Endothelial cell of umbilical vein (primary cell): ENCODE data around the gene WNT7B. TPM values are rescaled to one million over a fixed set of nuclear protein-coding genes. Genes with fewer than 3 reads are reported as not detected.

Source experiments
- BruUV-seq: library from RNA; stranded (reverse); fragments of 400-500 nt; replicated peaks from 2 replicates; lab custom pipeline; 2021; lab: Mats Ljungman, UMichigan
- CTCF ChIA-PET: fragments of 300-600, 350-600 bp; sonication (Branson Sonifier 250); formaldehyde crosslinking; loops from one replicate; lab custom pipeline; 2021; ENCODE audit warnings: antibody characterized with exemption, inconsistent platforms; lab: Charles Lee
- POLR2A ChIA-PET: fragments of 300-600, 350-600 bp; sonication (Branson Sonifier 250); formaldehyde crosslinking; loops from one replicate; lab custom pipeline; 2021; ENCODE audit warnings: antibody characterized with exemption, inconsistent platforms; lab: Charles Lee
- DNase-seq: peaks from one replicate; pipeline ENCODE4 v3.0.0-alpha.2; 2011; ENCODE audit warnings: low read depth, low spot score
- FAIRE-seq: peaks from 2 replicates; lab custom pipeline; 2011; peaks lifted over from hg19 to GRCh38; lab: Jason Lieb, UNC
- H2AFZ ChIP-seq: 2 replicates; pipeline ENCODE4 v1.6.0; 2012; ENCODE audit warnings: low read depth, low read length, control low read depth, inconsistent platforms
- H3K27ac ChIP-seq: 2 replicates; pipeline ENCODE4 v1.5.1; 2011; ENCODE audit warnings: low read depth, mild to moderate bottlenecking, control low read depth, low read length, moderate library complexity; ENCODE audit not compliant: insufficient read depth
- H3K27me3 ChIP-seq, 2 experiments: 2 replicates each; pipeline versions ENCODE4 v1.6.0 to v1.6.1; 2011; ENCODE audit warnings: low read length in 2 of 2, mixed read lengths in 1 of 2; ENCODE audit not compliant: control insufficient read depth in 2 of 2, insufficient read depth in 2 of 2
- H3K36me3 ChIP-seq, 2 experiments: 2 replicates in 1 of 2; 3 replicates in 1 of 2; pipeline ENCODE4 v1.5.1; 2011; ENCODE audit warnings: low read length in 2 of 2, mild to moderate bottlenecking in 1 of 2, moderate library complexity in 1 of 2; ENCODE audit not compliant: control insufficient read depth in 2 of 2, insufficient read depth in 2 of 2; ENCODE audit errors: extremely low read depth in 1 of 2
- H3K4me1 ChIP-seq: 3 replicates; pipeline ENCODE4 v1.5.1; 2011; ENCODE audit warnings: mild to moderate bottlenecking, low read length; ENCODE audit not compliant: control insufficient read depth, insufficient read depth; ENCODE audit errors: extremely low read depth
- H3K4me2 ChIP-seq: 2 replicates; pipeline ENCODE4 v1.6.1; 2011; ENCODE audit warnings: low read length, control low read depth, mixed read lengths; ENCODE audit not compliant: insufficient read depth
- H3K4me3 ChIP-seq, 3 experiments: fragments of 200-600 bp in 1 of 3; sonication (generic), shearing (Covaris generic) in 1 of 3; replicated peaks in 1 of 3; 2 replicates each; pipeline ENCODE4 v1.5.1; 2011 to 2016; ENCODE audit warnings: control low read depth in 3 of 3, low read length in 3 of 3, mild to moderate bottlenecking in 2 of 3, inconsistent platforms in 1 of 3, low read depth in 1 of 3, moderate library complexity in 1 of 3; ENCODE audit not compliant: insufficient read depth in 1 of 3
- H3K79me2 ChIP-seq: 2 replicates; pipeline ENCODE4 v1.6.0; 2012; ENCODE audit warnings: low read length, inconsistent platforms; ENCODE audit not compliant: control insufficient read depth, insufficient read depth
- H3K9ac ChIP-seq: replicated peaks from 2 replicates; pipeline ENCODE3; 2011; ENCODE audit warnings: low read length, control low read depth; ENCODE audit not compliant: insufficient read depth; ENCODE audit errors: extremely low read depth
- H3K9me1 ChIP-seq: replicated peaks from 3 replicates; pipeline ENCODE4 v1.6.0; 2011; ENCODE audit warnings: mild to moderate bottlenecking, low read length; ENCODE audit not compliant: control insufficient read depth, insufficient read depth; ENCODE audit errors: extremely low read depth
- H3K9me3 ChIP-seq: replicated peaks from 2 replicates; pipeline ENCODE4 v1.5.1; 2012; ENCODE audit warnings: low read length, inconsistent platforms; ENCODE audit not compliant: control insufficient read depth, insufficient read depth
- H4K20me1 ChIP-seq: replicated peaks from 2 replicates; pipeline ENCODE3; 2011; ENCODE audit warnings: mild to moderate bottlenecking, low read length; ENCODE audit not compliant: control insufficient read depth, insufficient read depth; ENCODE audit errors: extremely low read depth
- EZH2 ChIP-seq: IDR thresholded peaks from 2 replicates; pipeline ENCODE4 v1.6.1; 2012; ENCODE audit warnings: borderline replicate concordance, low read depth, mild to moderate bottlenecking, moderate library complexity, low read length, inconsistent platforms; ENCODE audit not compliant: severe bottlenecking
- FOS ChIP-seq: IDR thresholded peaks from 2 replicates; pipeline ENCODE4 v1.6.1; 2011; ENCODE audit warnings: mild to moderate bottlenecking, low read length, moderate library complexity, borderline replicate concordance; ENCODE audit not compliant: insufficient read depth
- GATA2 ChIP-seq: IDR thresholded peaks from 2 replicates; pipeline ENCODE4 v1.7.0; 2011; ENCODE audit warnings: low read depth, mild to moderate bottlenecking, moderate library complexity, mixed read lengths, low read length; ENCODE audit not compliant: insufficient read length, insufficient read depth
- JUN ChIP-seq: IDR thresholded peaks from 2 replicates; pipeline ENCODE4 v1.6.1; 2011; ENCODE audit warnings: borderline replicate concordance, low read depth; ENCODE audit not compliant: insufficient read length, insufficient read depth
- MYC ChIP-seq: IDR thresholded peaks from one replicate; pipeline ENCODE4 v1.6.1; 2011; ENCODE audit warnings: mild to moderate bottlenecking, low read depth, low read length
- POLR2A ChIP-seq: IDR thresholded peaks from 2 replicates; pipeline ENCODE4 v1.6.1; 2012; ENCODE audit warnings: low read depth, mild to moderate bottlenecking, control low read depth, low read length
- POLR2AphosphoS5 ChIP-seq: IDR thresholded peaks from 2 replicates; pipeline ENCODE4 v1.6.1; 2012; ENCODE audit warnings: low read depth, mild to moderate bottlenecking, control low read depth, low read length, moderate library complexity; ENCODE audit not compliant: insufficient read depth
- dilution Hi-C: fragments of 300-500 bp; cut with MboI; formaldehyde crosslinking; loops from one replicate; pipeline ENCODE4 v1.15.0; 2019; ENCODE audit warnings: low sequenced_read_pairs; ENCODE audit not compliant: extremely low pct_ligation_motif_present
- intact Hi-C: fragments of 100-400 bp; cut with micrococcal nuclease; formaldehyde crosslinking; loops from one replicate; pipeline ENCODE4 v1.10.0; 2022
- polyA plus RNA-seq, 4 experiments: library from polyadenylated mRNA; depleted of rRNA in 3 of 4; stranded (reverse) in 3 of 4; unstranded in 1 of 4; fragments of >200 nt; gene quantifications; 2 replicates each; pipeline versions ENCODE4 v1.2.1 to v1.2.3, GENCODE V29; 2011 to 2012; ENCODE audit warnings: missing spikeins in 1 of 4
- total RNA-seq: library from RNA; stranded (reverse); gene quantifications from 2 replicates; pipeline ENCODE4 v1.2.3, GENCODE V29; 2021
- TF ChIP-seq, protein P1 (sequence below): IDR thresholded peaks from 2 replicates; pipeline ENCODE4 v1.6.1; 2011; ENCODE audit not compliant: insufficient read depth, insufficient read length
- TF ChIP-seq, protein P2 (sequence below), 2 donors: IDR thresholded peaks; 1 replicate in 1 of 2; 2 replicates in 1 of 2; pipeline ENCODE4 v1.5.1; 2011; ENCODE audit warnings: low read length in 2 of 2, mild to moderate bottlenecking in 2 of 2, moderate library complexity in 2 of 2, control low read depth in 1 of 2, inconsistent platforms in 1 of 2, low read depth in 1 of 2; ENCODE audit not compliant: insufficient read depth in 1 of 2; ENCODE audit errors: extremely low read depth in 1 of 2

WNT7B gene
- total and polyA plus RNA-seq, 2 donors (not counting 3 experiments of a cell fraction or from before 2014, with no cell fraction given): not detected

DNA sequence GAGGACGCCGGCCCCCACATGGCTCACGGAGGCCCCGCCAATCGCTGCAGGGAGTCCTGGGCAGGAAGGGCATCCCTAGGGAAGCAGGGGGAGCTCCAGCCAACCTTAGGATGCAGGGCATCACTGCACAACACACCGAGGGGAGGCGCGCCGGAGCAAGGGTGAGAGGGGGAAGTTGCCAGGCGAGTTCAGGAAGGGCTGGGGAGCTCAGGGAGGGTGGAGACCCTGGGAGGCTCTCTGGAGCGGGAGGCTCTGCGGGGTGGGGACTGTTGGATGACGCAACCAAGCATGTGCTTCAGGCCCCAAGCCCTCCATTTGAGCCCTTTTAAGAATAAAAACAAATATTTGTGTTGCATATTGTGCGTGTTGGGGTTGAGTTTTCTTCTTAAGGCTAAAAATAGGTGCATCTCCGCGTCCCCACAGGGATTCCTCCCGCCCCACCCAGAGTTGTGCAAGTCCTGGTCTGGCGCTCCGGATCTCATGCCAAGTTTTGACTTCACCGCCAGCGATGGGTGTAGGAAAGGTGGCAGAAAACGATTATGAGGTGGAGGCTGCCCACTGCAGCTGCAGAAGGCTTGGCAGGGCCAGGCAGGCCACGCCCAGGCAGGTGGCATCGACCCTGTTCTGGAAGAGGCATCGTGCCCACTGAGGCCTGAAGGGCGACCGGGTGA is 65.2 kb downstream of the WNT7B start:
- no peak overlapping the region for H3K9ac ChIP-seq
- no peak overlapping the region for H3K4me3 ChIP-seq
- no peaks in the 10 kb centered on the region for H3K27me3 ChIP-seq
- dilution Hi-C loops (no loop called here), intact Hi-C loops (no loop called here)
- no peaks in the 10 kb centered on the region for H3K36me3 ChIP-seq
- no peaks in the 10 kb centered on the region for H4K20me1 ChIP-seq
- H3K4me2 ChIP-seq: no peak overlapping the region
- no peaks in the 10 kb centered on the region for H3K9me1 ChIP-seq
- no peaks in the 10 kb centered on the region for H3K9me3 ChIP-seq
- ChIA-PET CTCF (no interaction called here), POLR2A (no interaction called here)
- no peak overlapping the region for H3K27ac ChIP-seq
- no peak for DNase-seq
- H2AFZ ChIP-seq: no peak overlapping the region
- no peaks in the 10 kb centered on the region for H3K79me2 ChIP-seq
- BruUV-seq: no TSS peak
- FAIRE-seq: no peak
- no peaks in the 10 kb centered on the region for H3K4me1 ChIP-seq
- no peak for TF ChIP-seq FOS

DNA sequence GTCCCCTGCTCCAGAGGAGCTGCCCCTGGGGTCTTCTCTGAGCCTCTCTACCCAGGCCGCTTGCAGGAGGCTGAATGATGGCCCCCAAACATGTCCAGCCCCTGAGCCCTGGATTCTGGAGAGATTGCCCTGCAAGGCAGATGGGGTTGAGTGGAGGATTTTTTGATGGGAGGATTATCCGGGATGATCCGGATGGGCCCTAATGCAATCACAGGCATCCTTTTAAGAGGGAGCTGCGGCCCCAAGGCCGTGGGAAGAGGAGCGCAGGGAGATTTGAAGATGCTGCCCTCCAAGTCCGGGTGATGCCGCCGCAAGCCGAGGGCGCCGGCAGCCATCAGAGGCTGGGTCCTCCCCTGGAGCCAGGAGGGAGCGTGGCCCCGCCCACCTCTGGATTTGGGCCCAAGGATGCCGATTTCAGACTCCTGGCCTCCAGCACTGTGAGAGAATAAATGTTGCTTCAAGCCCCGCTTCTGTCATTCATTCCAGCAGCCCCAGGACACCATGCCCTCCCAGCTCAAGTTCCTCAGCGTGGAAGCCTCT is 66.0 kb downstream of the WNT7B start:
- Histone ChIP-seq H3K4me3 (no peak overlapping the region), H3K9ac (no peak overlapping the region), H3K27me3 (no peaks in the 10 kb centered on the region), H2AFZ (no peak overlapping the region), H3K4me1 (no peaks in the 10 kb centered on the region), H3K9me3 (no peaks in the 10 kb centered on the region), H3K79me2 (no peaks in the 10 kb centered on the region), H3K36me3 (no peaks in the 10 kb centered on the region), H3K27ac (no peak overlapping the region), H3K4me2 (no peak overlapping the region), H4K20me1 (no peaks in the 10 kb centered on the region), H3K9me1 (no peaks in the 10 kb centered on the region)
- no TSS peak for BruUV-seq
- intact Hi-C loops (no loop called here), dilution Hi-C loops (no loop called here)
- FAIRE-seq: no peak
- ChIA-PET POLR2A (no interaction called here), CTCF (interaction anchor here (0.5 kb wide), 1 partner anchor 713 kb away, joined by 4 read pairs; no protein-coding TSS in a partner anchor)
- TF ChIP-seq, protein P1, sequence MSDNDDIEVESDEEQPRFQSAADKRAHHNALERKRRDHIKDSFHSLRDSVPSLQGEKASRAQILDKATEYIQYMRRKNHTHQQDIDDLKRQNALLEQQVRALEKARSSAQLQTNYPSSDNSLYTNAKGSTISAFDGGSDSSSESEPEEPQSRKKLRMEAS: no peak
- no peak for TF ChIP-seq GATA2
- no peak for TF ChIP-seq MYC
- no peak for TF ChIP-seq POLR2A
- TF ChIP-seq, protein P2, sequence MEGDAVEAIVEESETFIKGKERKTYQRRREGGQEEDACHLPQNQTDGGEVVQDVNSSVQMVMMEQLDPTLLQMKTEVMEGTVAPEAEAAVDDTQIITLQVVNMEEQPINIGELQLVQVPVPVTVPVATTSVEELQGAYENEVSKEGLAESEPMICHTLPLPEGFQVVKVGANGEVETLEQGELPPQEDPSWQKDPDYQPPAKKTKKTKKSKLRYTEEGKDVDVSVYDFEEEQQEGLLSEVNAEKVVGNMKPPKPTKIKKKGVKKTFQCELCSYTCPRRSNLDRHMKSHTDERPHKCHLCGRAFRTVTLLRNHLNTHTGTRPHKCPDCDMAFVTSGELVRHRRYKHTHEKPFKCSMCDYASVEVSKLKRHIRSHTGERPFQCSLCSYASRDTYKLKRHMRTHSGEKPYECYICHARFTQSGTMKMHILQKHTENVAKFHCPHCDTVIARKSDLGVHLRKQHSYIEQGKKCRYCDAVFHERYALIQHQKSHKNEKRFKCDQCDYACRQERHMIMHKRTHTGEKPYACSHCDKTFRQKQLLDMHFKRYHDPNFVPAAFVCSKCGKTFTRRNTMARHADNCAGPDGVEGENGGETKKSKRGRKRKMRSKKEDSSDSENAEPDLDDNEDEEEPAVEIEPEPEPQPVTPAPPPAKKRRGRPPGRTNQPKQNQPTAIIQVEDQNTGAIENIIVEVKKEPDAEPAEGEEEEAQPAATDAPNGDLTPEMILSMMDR (IDR thresholded peaks at IDR 0.05; ENCODE audit: extremely low read depth in 1 of 2, insufficient read depth in 1 of 2, low read depth in 1 of 2, low read length in 2 of 2): no peak
- no peak for TF ChIP-seq JUN
- no peak for TF ChIP-seq FOS
- TF ChIP-seq POLR2AphosphoS5: no peak
- no peak for TF ChIP-seq EZH2
- no peak for DNase-seq
